Activated CD4-positive, alpha-beta T cell treated with anti-CD3 and anti-CD28 coated beads, Interleukin-2, Interleukin-4, amounts not matched to agents 100 ng/mL and 50 ng/mL, durations not matched to agents 16 hours and 8 hours (primary cell): Measurements from ENCODE around the gene PGLYRP3.

Experiments used
- DNase-seq: peaks from one replicate; pipeline ENCODE4 v3.0.0-alpha.2; 2020; ENCODE audit warnings: low spot score

Gene PGLYRP3

GRCh38 chr1:153313288-153313687, 536 bp upstream of the PGLYRP3 start:
- DNase-seq: no peak

GRCh38 chr1:153310526-153310925, 2.2 kb downstream of the PGLYRP3 start:
- no peak for DNase-seq

GRCh38 chr1:153309441-153309840, 3.3 kb downstream of the PGLYRP3 start:
- no peak for DNase-seq

- DNase-seq: no peak
Observed at GRCh38 chr1:153308540-153308939, 4.2 kb downstream of the PGLYRP3 start.

GRCh38 chr1:153307221-153307600, 5.5 kb downstream of the PGLYRP3 start:
- DNase-seq: no peak

- DNase-seq: no peak
Observed at GRCh38 chr1:153306303-153307220, 6.2 kb downstream of the PGLYRP3 start.

GRCh38 chr1:153305682-153306081, 7.1 kb downstream of the PGLYRP3 start:
- no peak for DNase-seq

- no peak for DNase-seq
Observed at GRCh38 chr1:153302308-153302707, 10.4 kb downstream of the PGLYRP3 start.

- DNase-seq: peak; percentile 41
Observed at GRCh38 chr1:153293851-153294250, 18.9 kb downstream of the PGLYRP3 start.

- no peak for DNase-seq
Observed at GRCh38 chr1:153293480-153293775, 19.3 kb downstream of the PGLYRP3 start.

GRCh38 chr1:153292740-153293479, 19.8 kb downstream of the PGLYRP3 start:
- DNase-seq: no peak

GRCh38 chr1:153292185-153292584, 20.6 kb downstream of the PGLYRP3 start:
- no peak for DNase-seq

- peak; percentile 48 for DNase-seq
Observed at GRCh38 chr1:153291514-153291913, 21.2 kb downstream of the PGLYRP3 start.

GRCh38 chr1:153288634-153289275, 24.0 kb downstream of the PGLYRP3 start:
- peak; percentile 36 for DNase-seq

GRCh38 chr1:153277852-153278251, 34.9 kb downstream of the PGLYRP3 start:
- peak; percentile 65 for DNase-seq

GRCh38 chr1:153272186-153272585, 40.6 kb downstream of the PGLYRP3 start:
- no peak for DNase-seq

GRCh38 chr1:153271711-153272110, 41.0 kb downstream of the PGLYRP3 start:
- DNase-seq: no peak

GRCh38 chr1:153265457-153265856, 47.3 kb downstream of the PGLYRP3 start:
- no peak for DNase-seq

GRCh38 chr1:153262462-153263157, 50.1 kb downstream of the PGLYRP3 start:
- DNase-seq: peak; percentile 10

- no peak for DNase-seq
Observed at GRCh38 chr1:153262070-153262366, 50.7 kb downstream of the PGLYRP3 start.

GRCh38 chr1:153261281-153262069, 51.3 kb downstream of the PGLYRP3 start:
- peak; percentile 31 for DNase-seq
